ENCODE measurements around the gene CSNK1A1.
"Not testable (repeated sequence)": the region's sequence is repeated elsewhere in the genome, so short reads cannot be mapped to it uniquely, and the experiment has no call there.

The CSNK1A1 gene

DNA sequence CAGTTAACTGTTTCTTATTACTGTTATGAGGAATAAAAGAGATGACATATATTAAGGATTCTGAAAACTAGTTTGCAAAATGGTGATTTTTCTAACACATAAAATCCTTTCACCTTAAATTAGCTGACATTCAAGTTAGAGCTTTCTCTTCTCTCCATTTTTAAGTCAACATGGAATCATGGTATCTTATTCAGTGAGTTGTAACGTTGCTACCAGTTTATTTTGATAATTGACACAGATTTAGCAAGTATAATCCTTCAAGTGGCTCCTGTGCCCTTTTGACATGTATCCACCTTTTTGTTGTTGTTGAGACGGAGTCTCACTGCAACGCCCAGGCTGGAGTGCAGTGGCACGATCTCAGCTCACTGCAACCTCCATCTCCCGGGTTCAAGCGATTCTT lies 58.5 kb downstream of the CSNK1A1 start:
- DNase-seq, result no peak

DNA sequence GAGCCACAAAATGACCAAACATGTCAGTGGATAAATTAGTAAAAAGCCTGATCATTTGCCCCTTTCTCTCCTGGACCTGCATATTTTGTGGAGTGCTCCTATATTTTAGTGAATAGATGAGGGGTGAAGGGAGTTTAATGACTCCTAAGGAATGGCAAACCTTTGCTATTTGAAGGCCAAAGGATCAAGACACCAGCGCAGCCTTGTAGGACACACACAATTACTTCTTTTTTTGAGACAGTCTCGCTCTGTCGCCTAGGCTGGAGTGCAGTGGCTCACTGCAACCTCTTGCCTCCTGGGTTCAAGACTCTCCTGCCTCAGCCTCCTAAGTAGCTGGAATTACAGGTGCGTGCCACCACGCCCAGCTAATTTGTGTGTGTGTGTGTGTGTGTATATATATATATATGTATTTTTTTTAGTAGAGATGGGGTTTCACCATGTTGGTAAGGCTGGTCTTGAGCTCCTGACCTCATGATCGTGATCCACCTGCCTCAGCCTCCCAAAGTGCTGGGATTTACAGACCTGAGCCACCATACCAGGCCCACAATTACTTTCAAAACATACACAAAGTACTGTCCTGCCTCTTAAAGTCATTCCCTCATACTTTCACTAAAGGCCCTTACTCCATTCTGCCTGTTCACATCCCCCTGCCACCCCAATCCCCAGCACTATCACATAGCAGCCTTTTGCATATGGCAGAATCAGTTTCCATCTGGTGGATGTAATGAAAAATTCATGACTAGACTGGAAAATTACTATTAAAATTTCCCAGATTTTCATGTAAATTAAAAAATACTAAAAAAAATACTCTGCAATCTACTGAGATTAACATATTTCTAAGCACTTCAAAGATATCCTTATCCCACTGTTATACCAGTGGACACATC lies 60.4 kb downstream of the CSNK1A1 start:
- DNase-seq, result no peak

DNA sequence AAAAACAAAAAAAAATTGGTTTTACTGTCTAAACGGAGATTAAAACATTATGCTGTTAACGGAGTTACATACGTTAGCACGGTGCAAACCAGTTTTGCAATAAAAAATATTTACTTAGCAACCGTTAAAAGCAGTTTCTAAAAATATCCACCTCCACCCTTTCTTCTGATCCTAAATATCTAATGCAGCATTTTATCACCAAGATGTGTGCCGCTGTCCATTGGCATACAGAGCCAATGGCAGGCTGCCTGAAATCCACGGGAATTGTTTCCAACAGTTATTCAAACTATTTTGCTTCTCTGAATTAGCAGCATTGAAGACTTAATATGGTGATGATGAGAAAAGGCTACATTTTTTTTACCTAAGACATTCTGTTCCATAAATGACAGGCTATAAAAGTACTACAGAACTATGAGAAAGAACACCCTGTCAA lies 61.6 kb downstream of the CSNK1A1 start:
- DNase-seq, result peak in 1 of 56 donors; percentile 10

GRCh38 chr5:149488645-149489306 lies 62.5 kb downstream of the CSNK1A1 start:
- DNase-seq, result no peak

DNA sequence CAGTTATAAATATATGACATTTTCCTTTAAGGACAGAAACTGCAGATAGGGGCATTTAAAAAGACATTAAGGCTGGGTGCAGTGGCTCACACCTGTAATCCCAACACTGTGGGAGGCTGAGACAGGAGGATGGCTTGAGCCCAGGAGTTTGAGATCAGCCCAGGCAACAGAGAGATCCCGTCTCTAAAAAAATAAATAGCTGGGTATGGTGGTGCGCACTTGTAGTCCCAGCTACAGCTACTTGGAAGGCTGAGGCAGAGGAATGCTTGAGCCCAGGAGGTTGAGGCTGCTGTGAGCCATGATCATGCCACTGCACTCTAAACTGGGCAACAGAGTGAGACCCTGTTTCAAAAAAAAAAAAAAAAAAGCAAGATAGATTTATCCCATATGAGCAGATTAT lies 63.6 kb downstream of the CSNK1A1 start:
- DNase-seq, result no peak

- no peak for DNase-seq
Observed at GRCh38 chr5:149486726-149487635, 64.3 kb downstream of the CSNK1A1 start.

DNA sequence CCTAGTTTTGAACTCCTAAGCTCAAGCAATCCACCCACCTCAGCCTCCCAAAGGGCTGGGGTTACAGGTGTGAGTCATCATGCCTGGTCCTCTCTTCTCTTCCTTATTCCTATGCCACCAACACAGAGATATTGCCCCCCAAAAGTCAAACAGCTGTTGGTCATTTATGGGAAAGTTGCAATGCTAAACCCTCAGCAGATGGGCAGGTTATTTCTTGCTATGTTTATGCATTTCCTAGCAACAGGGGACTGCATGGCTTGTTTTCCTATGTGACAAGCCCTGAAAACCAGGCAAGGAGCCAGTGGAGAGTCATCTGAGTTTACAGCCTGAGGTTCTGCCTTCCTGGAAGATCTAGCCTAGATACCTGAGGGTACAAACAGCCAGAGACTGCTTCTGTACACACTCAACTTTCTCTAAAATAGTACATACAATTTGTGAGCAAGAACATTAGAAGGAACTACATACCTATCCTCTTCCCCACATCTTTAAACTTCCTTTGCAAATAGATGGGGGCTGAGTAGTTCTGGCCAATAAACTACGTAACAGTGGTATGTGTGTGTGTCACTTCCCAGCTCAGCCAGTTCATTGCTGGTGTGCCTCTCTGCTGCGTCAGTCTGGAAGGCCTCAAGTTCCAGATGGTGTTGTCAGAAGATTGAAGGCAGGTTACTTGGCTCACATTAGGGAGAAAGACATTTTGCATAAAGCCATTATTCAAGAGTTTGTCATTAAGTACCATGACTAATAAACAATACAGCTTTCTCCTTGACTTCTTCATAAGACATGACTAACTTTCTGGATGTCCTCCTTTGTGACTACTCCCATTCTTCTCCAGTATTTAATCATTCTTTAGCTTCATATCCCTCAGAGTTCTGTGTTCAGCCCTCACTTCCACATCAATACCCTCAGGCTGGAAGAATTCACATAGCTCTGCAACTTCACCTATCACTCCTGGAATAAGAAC lies 65.3 kb downstream of the CSNK1A1 start:
- DNase-seq, result no peak

GRCh38 chr5:149481485-149481884 lies 69.8 kb downstream of the CSNK1A1 start:
- DNase-seq, result no peak

DNA sequence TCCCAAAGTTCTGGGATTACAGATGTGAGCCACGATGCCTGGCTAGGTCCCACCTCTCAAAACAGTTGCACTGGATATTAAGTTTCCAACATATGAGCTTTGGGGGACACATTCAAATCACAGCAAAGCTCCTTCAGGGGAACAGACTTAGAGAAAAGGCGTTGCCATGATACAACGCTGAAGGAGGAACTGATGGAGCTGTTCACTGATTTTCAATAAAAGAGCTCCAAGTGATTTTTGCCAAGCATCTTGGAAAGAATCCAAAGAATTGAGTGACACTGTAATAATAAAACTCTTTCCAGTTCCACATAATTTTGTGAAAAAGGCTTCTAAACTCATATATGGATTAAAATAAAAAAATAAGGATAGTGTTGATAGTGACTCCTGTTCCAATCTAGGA lies 72.5 kb downstream of the CSNK1A1 start:
- DNase-seq, result no peak

GRCh38 chr5:149475777-149476176 lies 75.5 kb downstream of the CSNK1A1 start:
- no peak for DNase-seq

DNA sequence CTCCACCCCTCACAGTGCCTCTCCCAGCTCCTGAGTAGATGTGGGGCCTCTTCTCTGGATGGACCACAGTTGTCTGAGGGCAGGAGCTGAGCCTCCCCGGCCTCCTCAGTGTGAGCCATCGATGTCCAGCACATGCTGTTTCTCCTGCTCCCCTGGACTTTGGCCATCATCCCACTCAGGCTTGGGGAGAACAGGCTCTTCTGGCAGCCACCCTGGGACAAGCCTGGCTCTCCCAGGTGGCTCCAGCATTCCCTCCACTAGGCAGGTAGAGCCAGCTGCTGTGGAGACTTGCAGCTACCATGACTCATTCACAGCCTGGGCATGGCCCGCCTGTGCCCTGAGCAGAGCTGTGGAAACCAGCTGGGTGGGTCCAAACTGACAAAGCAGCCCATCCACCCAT lies 77.0 kb downstream of the CSNK1A1 start:
- DNase-seq, result no peak

DNA sequence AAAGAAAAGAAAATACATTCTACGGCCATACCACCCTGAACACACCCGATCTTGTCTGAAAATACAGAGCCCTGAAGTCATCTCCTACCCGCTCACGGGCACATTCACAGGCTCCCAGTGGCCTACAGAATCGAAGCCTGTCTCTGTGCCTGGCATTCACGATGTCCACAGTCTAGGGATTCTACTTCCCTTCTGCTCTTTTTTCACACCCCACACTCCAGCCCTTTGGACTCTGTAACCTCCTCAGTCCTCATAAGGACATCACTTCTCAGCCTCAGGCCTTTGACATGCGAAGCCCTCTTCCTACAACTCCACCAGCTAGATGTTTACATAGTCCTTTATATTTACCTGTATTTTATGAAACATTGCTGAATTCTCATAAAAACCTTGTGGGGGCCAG lies 77.8 kb downstream of the CSNK1A1 start:
- no peak for DNase-seq

DNA sequence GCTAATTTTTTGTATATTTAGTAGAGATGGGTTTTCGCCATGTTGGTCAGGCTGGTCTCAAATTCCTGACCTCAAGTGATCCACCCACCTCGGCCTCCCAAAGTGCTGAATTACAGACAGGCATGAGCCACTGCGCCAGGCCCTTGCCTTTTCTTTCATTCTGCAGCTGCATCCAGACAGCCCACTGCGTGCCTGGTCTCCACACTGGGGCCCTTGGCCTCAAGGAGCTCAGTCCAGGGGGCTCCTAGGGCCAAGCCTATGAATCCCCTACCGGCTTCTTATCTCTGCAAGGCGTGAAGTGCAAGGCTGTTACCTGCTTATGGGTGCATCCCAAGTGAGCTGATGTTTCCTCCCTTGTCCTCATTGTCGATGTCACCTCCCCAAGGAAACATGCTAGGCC lies 78.8 kb downstream of the CSNK1A1 start:
- DNase-seq, result no peak

- DNase-seq, result no peak
Observed at GRCh38 chr5:149471406-149472183, 79.6 kb downstream of the CSNK1A1 start.

DNA sequence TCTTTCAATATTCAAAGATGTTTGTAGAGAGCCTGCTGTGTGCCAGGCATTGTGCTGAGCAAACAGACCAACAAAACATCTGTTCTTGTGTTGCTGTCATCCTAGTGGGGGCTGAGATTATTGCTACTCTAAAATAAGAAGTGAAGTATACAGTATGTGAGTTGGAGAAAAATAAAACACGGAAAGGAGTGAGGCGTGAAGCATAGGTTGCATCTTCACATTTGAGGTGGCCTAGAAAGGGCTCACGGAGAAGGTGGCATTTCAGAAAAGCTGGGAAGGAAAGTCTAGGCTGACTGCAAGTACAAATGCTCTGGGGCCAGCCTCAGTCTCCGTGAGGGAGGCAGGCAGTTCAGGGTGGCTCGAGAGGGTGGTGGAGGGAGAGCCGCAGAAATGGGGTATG lies 80.3 kb downstream of the CSNK1A1 start:
- no peak for DNase-seq

- DNase-seq, result peak in 7 of 56 donors; percentile 22 to 54 (median 27)
Observed at GRCh38 chr5:149466457-149466972, 84.7 kb downstream of the CSNK1A1 start.

- DNase-seq, result no peak
Observed at GRCh38 chr5:149464796-149465489, 86.3 kb downstream of the CSNK1A1 start.

DNA sequence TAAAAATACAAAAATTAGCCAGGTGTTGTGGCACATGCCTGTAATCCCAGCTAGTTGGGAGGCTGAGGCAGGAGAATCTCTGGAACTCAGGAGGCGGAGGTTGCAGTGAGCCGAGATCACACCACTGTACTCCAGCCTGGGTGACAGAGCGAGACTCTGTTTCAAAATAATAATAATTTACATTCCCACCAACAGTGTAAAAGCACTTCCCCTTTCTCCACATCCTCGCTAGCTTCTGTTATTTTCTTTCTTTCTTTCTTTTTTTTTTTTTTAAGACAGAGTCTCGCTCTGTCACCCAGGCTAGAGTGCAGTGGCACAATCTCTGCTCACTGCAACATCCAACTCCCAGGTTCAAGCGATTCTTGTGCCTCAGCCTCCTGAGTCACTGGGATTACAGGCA lies 89.3 kb downstream of the CSNK1A1 start:
- not testable (repeated sequence) for DNase-seq

DNA sequence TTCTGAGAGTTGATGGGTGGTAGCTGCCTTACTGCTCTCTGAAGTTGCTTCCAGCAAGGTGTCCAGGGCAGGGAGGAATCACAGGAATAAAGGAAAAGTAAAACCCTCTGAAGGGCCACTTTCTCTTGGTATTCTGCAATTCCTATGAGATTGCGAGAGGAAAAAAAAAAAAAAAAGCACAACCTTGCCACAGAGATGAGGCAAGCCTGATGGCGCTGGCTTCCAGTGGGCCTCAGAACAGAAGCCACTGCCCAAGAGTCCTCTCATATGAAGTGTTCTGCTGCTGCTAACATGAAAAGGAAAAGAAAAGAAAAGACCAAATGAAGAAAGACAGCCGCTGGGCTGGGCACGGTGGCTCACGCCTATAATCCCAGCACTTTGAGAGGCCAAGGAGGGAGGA lies 91.3 kb downstream of the CSNK1A1 start:
- DNase-seq, result no peak
